HG02943 (cell line): ENCODE measurements around the gene WFDC6.

Experiments
- ATAC-seq: cut with Tn5 transposase; IDR thresholded peaks from one replicate; pipeline ENCODE4 v1.9.1; 2021; ENCODE audit warnings: mild to moderate bottlenecking, low read depth, moderate library complexity; ENCODE audit not compliant: unreplicated experiment

WFDC6 gene

GRCh38 chr20:45518282-45518681 lies 21.0 kb downstream of the WFDC6 start:
- no peak for ATAC-seq

DNA sequence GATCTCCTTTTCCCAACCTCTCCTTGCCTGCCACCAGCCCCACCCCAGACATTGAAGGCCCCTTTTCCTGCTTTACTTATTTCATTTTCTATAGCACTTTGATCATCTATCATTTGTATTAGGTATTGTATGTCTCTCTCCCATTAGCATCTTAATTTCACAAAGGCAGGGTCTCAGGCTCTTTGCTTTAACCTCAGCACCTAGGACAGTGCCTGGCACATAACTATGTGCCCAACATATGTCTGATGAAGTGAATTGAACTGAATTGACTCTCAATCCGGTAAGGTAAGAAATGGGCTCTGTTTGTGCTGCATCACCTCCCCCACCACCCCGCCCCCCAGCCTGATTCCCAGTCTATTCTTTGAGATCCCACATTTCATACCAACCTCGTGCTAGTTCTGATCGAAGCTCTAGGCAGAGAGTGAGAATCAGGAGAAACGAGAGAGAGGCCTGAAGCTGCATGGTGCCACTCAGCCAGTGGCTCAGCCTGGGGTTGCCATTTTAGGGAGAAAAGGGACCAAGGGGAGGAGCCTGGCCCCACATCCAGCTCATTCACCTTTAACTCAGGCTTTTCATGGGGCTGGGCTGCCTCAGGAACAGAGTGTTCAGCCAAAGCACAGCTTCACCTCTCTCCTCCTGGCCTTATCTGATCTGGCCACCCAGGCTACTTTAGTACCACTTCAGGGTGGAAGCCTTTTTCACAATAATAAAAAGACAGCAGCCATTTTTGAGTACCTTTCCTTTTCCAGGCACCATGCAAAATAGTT lies 24.0 kb downstream of the WFDC6 start, which contains the start of gene SPINT3:
TSS of gene SPINT3 (minus strand) at position 476 of the 767 bp plus-strand sequence. CDS start at position 462, 14 bp downstream.
- no peak for ATAC-seq

DNA sequence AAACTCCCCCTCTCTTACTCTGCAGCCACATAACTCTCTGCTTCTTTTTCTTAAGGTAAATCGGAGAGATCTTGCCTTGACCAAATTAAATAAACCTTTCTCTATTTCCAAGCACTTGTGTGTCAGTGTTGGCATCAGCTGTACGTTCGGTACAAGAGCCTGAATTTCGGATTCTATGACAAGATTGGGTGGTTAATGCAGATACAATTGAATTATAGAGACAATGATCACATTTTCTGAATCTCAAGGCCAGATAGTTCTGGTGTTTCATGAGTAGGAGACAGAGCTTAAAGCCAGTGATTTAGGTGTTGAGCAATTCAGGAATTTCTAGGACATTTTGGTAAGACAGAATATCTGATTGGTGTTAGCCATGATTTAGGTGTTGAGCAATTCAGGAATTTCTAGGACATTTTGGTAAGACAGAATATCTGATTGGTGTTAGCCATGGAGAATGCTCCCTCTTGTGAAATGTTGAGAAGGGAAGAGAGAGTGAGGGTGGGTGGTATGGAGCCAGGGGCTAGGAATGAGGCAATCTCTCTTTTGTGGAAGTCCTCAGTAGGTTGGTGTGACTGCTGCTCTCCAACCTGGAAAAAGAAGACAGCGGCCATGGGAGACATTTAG lies 28.9 kb downstream of the WFDC6 start:
- no peak for ATAC-seq

DNA sequence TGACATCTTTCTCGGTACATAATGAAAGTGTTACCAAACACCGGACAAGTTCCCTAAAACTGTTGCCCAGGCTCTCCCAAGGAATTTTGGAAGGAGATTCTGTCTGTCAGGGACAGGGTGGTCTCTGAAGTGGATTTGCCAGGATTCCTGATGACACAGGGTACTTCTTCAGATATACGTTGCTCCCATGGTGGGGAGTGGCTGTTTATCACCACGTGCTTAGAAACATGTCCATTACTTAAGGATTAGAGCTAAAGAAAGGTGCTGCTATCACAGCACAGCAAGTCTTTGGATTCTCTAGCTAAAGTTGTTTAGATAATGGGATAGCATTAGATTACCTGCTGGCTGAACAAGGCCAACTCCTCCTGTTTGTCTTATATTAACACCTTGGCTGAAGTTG lies 30.2 kb downstream of the WFDC6 start:
- ATAC-seq = no peak

GRCh38 chr20:45508068-45508886 lies 31.0 kb downstream of the WFDC6 start:
- no peak for ATAC-seq

DNA sequence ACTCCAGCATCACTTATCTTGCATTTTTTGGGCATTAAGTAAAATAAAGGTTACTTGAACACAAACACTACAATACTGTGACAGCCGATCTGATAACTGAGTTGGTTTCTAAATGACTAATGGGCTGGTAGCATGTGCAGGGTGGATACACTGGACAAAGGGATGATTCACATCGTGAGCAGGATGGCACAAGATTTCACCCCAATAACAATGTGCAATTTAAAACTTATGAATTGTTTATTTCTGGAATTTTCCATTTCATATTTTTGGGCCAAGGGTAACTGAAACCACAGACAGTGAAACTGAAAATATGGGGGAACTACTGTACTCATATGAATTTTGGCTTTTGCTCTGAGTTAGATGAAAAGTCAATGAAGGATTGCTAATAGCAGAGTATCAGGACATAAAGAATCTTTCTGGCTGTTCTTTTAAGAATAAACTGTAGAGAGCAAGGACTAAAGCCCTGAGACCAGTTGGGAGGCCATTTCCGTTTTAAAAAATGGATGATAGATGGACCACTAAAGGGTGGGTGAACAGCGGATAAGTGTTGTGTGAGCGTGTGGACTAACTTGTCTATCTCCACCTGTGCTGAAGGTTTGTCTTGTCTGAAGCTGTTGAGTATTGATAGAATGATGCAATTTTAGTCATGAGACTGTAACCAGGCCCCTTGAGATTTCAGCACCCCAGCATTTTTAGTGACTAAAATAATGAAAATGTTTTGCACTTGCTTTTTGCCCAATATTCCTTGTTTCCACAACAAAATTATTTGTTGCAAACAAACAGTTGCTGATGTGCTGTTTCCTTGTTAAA lies 32.1 kb downstream of the WFDC6 start:
- ATAC-seq = no peak

- ATAC-seq = no peak
Observed at GRCh38 chr20:45506398-45506797, 32.9 kb downstream of the WFDC6 start.

GRCh38 chr20:45503403-45503802 lies 35.9 kb downstream of the WFDC6 start:
- ATAC-seq = no peak

- ATAC-seq = no peak
Observed at GRCh38 chr20:45502561-45502960, 36.7 kb downstream of the WFDC6 start.

- ATAC-seq = no peak
Observed at GRCh38 chr20:45501600-45501999, 37.7 kb downstream of the WFDC6 start.

- ATAC-seq = no peak
Observed at GRCh38 chr20:45500022-45500421, 39.3 kb downstream of the WFDC6 start.

GRCh38 chr20:45497971-45498494 lies 41.2 kb downstream of the WFDC6 start:
- ATAC-seq = no peak

DNA sequence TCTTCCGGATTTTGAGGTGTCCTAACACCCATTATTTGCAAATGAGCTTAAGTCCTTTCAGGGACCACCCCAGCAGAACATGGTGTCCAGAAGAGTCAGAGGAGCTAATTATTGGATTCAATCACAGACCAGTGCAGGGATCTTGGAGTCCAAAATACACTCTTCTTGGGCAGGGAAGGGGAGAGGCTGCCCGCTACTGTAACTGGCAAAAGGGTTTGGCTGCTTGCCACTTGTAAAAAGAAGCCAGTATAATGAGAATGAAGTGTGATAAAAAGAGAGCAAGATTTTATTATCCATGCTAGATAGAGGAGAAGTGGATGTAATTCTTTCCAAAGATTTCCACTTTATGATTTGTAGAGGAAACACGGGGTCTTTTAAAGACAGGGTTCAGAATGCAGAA lies 43.1 kb downstream of the WFDC6 start:
- ATAC-seq = no peak

GRCh38 chr20:45495501-45495941 lies 43.8 kb downstream of the WFDC6 start:
- ATAC-seq = no peak

DNA sequence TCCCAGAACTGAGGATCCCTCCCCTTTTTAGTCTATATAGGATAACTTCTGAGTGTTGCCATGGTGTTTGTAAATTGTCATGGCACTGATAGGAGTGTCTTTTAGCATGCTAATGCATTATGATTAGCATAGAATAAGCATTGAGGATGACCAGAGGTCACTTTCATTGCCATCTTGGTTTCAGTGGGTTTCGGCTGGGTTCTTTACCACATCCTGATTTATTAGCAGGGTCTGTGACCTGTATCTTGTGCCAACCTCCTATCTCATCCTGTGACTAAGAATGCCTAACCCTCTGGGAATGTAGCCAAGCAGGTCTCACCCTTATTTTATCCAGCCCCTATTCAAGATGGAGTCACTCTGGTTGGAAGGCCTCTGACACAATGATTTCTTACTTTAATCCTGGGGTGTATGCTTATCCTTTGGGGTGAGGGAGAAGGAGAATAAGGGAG lies 50.2 kb downstream of the WFDC6 start:
- ATAC-seq = no peak

- no peak for ATAC-seq
Observed at GRCh38 chr20:45487231-45487635, 52.0 kb downstream of the WFDC6 start.

- no peak for ATAC-seq
Observed at GRCh38 chr20:45485388-45485787, 53.9 kb downstream of the WFDC6 start.

GRCh38 chr20:45484676-45485075 lies 54.6 kb downstream of the WFDC6 start:
- no peak for ATAC-seq
